NB4 (cell line): ENCODE data around the gene RPS15.

Source experiments
- CTCF ChIP-seq: IDR thresholded peaks from one replicate; pipeline ENCODE4 v1.5.1; 2012; ENCODE audit warnings: low read depth, low read length
- MAX ChIP-seq: IDR thresholded peaks from 2 replicates; pipeline ENCODE4 v1.6.1; 2011; ENCODE audit warnings: low read depth, low read length
- MYC ChIP-seq: IDR thresholded peaks from 2 replicates; pipeline ENCODE4 v1.6.1; 2011; ENCODE audit warnings: low read depth, low read length
- POLR2A ChIP-seq: IDR thresholded peaks from 2 replicates; pipeline ENCODE4 v1.6.1; 2011; ENCODE audit warnings: mild to moderate bottlenecking; ENCODE audit not compliant: insufficient read length; ENCODE audit errors: extremely low read depth

GRCh38 chr19:1409204-1410005 lies 28.8 kb upstream of the RPS15 start:
- TF ChIP-seq CTCF (no peak), POLR2A (no peak), MAX (no peak), MYC (no peak)
